H1 (cell line): ENCODE measurements around the gene NR4A2. TPM values are rescaled to one million over a fixed set of nuclear protein-coding genes. Genes with fewer than 3 reads are reported as not detected.

Experiments
- CTCF ChIA-PET: fragments of 300-600 bp; sonication (Branson Sonifier 250); formaldehyde crosslinking; loops from one replicate; lab custom pipeline; 2021; ENCODE audit not compliant: partially characterized antibody; lab: Charles Lee
- POLR2A ChIA-PET: fragments of 300-600 bp; sonication (Branson Sonifier 250); formaldehyde crosslinking; loops from one replicate; lab custom pipeline; 2021; ENCODE audit warnings: inconsistent platforms; ENCODE audit not compliant: partially characterized antibody; lab: Charles Lee
- DNase-seq, 2 experiments: peaks; one replicate each; pipeline versions ENCODE4 v3.0.0 to v3.0.0-alpha.2; 2010 to 2022; ENCODE audit warnings: low spot score in 2 of 2, low read depth in 1 of 2, mixed read lengths in 1 of 2
- FAIRE-seq: peaks from 2 replicates; lab custom pipeline; 2011; peaks lifted over from hg19 to GRCh38; lab: Jason Lieb, UNC
- H2AFZ ChIP-seq: 2 replicates; pipeline ENCODE4 v1.8.1; 2012; ENCODE audit warnings: low read length, inconsistent platforms
- H2AK5ac ChIP-seq: 2 replicates; pipeline ENCODE4 v1.6.1; 2013; ENCODE audit warnings: low read depth, low read length
- H2BK120ac ChIP-seq: replicated peaks from 2 replicates; pipeline ENCODE3; 2013; ENCODE audit warnings: low read depth, low read length, inconsistent platforms
- H2BK12ac ChIP-seq: 2 replicates; pipeline ENCODE4 v1.6.1; 2013; ENCODE audit warnings: low read depth, low read length
- H2BK15ac ChIP-seq: 2 replicates; pipeline ENCODE4 v1.6.1; 2013; ENCODE audit warnings: low read length
- H2BK20ac ChIP-seq: 2 replicates; pipeline ENCODE4 v1.6.1; 2013; ENCODE audit warnings: low read length
- H2BK5ac ChIP-seq: 2 replicates; pipeline ENCODE4 v1.6.1; 2013; ENCODE audit warnings: low read depth, low read length
- H3K14ac ChIP-seq: 2 replicates; pipeline ENCODE4 v1.6.1; 2013; ENCODE audit warnings: inconsistent platforms; ENCODE audit not compliant: insufficient read length
- H3K18ac ChIP-seq: 2 replicates; pipeline ENCODE4 v1.6.1; 2013; ENCODE audit warnings: low read length; ENCODE audit errors: extremely low read depth
- H3K23ac ChIP-seq: 2 replicates; pipeline ENCODE4 v1.6.1; 2013; ENCODE audit warnings: inconsistent platforms; ENCODE audit not compliant: insufficient read length
- H3K23me2 ChIP-seq: 2 replicates; pipeline ENCODE4 v1.6.1; 2013; ENCODE audit warnings: low read depth, low read length
- H3K27ac ChIP-seq: 2 replicates; pipeline ENCODE4 v1.6.1; 2011; ENCODE audit warnings: low read depth, low read length, inconsistent platforms
- H3K27me3 ChIP-seq, 4 experiments: replicated peaks in 1 of 4; 1 replicate in 1 of 4; 2 replicates in 3 of 4; pipeline versions ENCODE4 v1.6.1 to v1.8.1; 2011 to 2013; ENCODE audit warnings: low read length in 3 of 4, mild to moderate bottlenecking in 3 of 4, inconsistent platforms in 2 of 4, mixed read lengths in 2 of 4, moderate library complexity in 1 of 4; ENCODE audit not compliant: control insufficient read depth in 3 of 4, insufficient read depth in 3 of 4; ENCODE audit errors: extremely low read depth in 1 of 4
- H3K36me3 ChIP-seq, 4 experiments: 2 replicates each; pipeline versions ENCODE4 v1.6.1 to v1.8.1; 2011 to 2013; ENCODE audit warnings: mild to moderate bottlenecking in 4 of 4, low read length in 3 of 4, moderate library complexity in 2 of 4, control low read depth in 1 of 4, inconsistent platforms in 1 of 4; ENCODE audit not compliant: insufficient read depth in 4 of 4, control insufficient read depth in 2 of 4
- H3K4ac ChIP-seq: replicated peaks from 2 replicates; pipeline ENCODE3; 2013; ENCODE audit warnings: low read length, low read depth, mixed read lengths, inconsistent platforms; ENCODE audit not compliant: insufficient read length
- H3K4me1 ChIP-seq, 4 experiments: replicated peaks in 1 of 4; 1 replicate in 1 of 4; 2 replicates in 3 of 4; pipeline versions ENCODE4 v1.6.1 to v1.8.1; 2011 to 2013; ENCODE audit warnings: low read length in 3 of 4, inconsistent platforms in 2 of 4, mixed read lengths in 1 of 4; ENCODE audit not compliant: insufficient read depth in 4 of 4, control insufficient read depth in 3 of 4
- H3K4me2 ChIP-seq, 2 experiments: 2 replicates each; pipeline versions ENCODE4 v1.6.1 to v1.8.1; 2011 to 2013; ENCODE audit warnings: low read depth in 2 of 2, low read length in 2 of 2, control low read depth in 1 of 2, inconsistent platforms in 1 of 2, mild to moderate bottlenecking in 1 of 2; ENCODE audit not compliant: insufficient read depth in 1 of 2
- H3K4me3 ChIP-seq, 4 experiments: fragments of 200-600, 300-600 bp in 1 of 4; sonication (generic), shearing (Covaris generic), sonication (Bioruptor Twin) in 1 of 4; 2 replicates each; pipeline versions ENCODE4 v1.5.1 to v1.8.1; 2011 to 2016; ENCODE audit warnings: low read length in 4 of 4, low read depth in 3 of 4, control low read depth in 2 of 4, inconsistent platforms in 2 of 4, mild to moderate bottlenecking in 2 of 4, mixed read lengths in 1 of 4, moderate library complexity in 1 of 4; ENCODE audit not compliant: insufficient read depth in 2 of 4; ENCODE audit errors: extremely low read depth in 1 of 4
- H3K56ac ChIP-seq: replicated peaks from 2 replicates; pipeline ENCODE3; 2013; ENCODE audit warnings: low read depth, mild to moderate bottlenecking, mixed read lengths, low read length, inconsistent platforms; ENCODE audit not compliant: insufficient read length
- H3K79me1 ChIP-seq: 2 replicates; pipeline ENCODE4 v1.6.1; 2013; ENCODE audit warnings: low read depth, low read length, control low read depth
- H3K79me2 ChIP-seq, 2 experiments: 2 replicates each; pipeline versions ENCODE4 v1.6.1 to v1.8.1; 2012 to 2013; ENCODE audit warnings: low read length in 2 of 2, mild to moderate bottlenecking in 2 of 2, inconsistent platforms in 1 of 2; ENCODE audit not compliant: insufficient read depth in 2 of 2, control insufficient read depth in 1 of 2
- H3K9ac ChIP-seq, 4 experiments: replicated peaks in 1 of 4; 1 replicate in 1 of 4; 2 replicates in 3 of 4; pipeline versions ENCODE4 v1.6.1 to v1.8.1; 2011 to 2013; ENCODE audit warnings: low read depth in 3 of 4, low read length in 3 of 4, control low read depth in 2 of 4, mild to moderate bottlenecking in 2 of 4, moderate library complexity in 2 of 4, inconsistent platforms in 1 of 4; ENCODE audit errors: extremely low read depth in 1 of 4
- H3K9me3 ChIP-seq, 2 experiments: 2 replicates each; pipeline versions ENCODE4 v1.6.1 to v1.8.1; 2012 to 2013; ENCODE audit warnings: mild to moderate bottlenecking in 2 of 2, moderate library complexity in 2 of 2, control low read depth in 1 of 2, inconsistent platforms in 1 of 2, low read depth in 1 of 2, low read length in 1 of 2, mixed read lengths in 1 of 2; ENCODE audit not compliant: insufficient read depth in 2 of 2
- H4K20me1 ChIP-seq, 2 experiments: replicated peaks in 1 of 2; 2 replicates each; pipeline versions ENCODE3 to v1.8.1; 2011 to 2013; ENCODE audit warnings: inconsistent platforms in 2 of 2, low read length in 2 of 2, mild to moderate bottlenecking in 1 of 2; ENCODE audit not compliant: insufficient read depth in 2 of 2, control insufficient read depth in 1 of 2
- H4K5ac ChIP-seq: 2 replicates; pipeline ENCODE4 v1.6.1; 2013; ENCODE audit warnings: low read length, low read depth, mixed read lengths, inconsistent platforms; ENCODE audit not compliant: insufficient read length
- H4K8ac ChIP-seq: 2 replicates; pipeline ENCODE4 v1.8.0; 2013; ENCODE audit warnings: mild to moderate bottlenecking, moderate library complexity, low read length, inconsistent platforms; ENCODE audit not compliant: insufficient read depth; ENCODE audit errors: extremely low read depth
- H4K91ac ChIP-seq: replicated peaks from 2 replicates; pipeline ENCODE3; 2013; ENCODE audit warnings: low read length, mixed read lengths, inconsistent platforms; ENCODE audit not compliant: insufficient read length
- ASH2L ChIP-seq: fragments of 200-600, 300-600 bp; sonication (generic); IDR thresholded peaks from one replicate; pipeline ENCODE4 v1.7.1; 2017; ENCODE audit warnings: low read length
- BCL11A ChIP-seq, 2 experiments: IDR thresholded peaks; one replicate each; pipeline ENCODE4 v1.6.1; 2011; ENCODE audit warnings: low read depth in 2 of 2, low read length in 2 of 2, mild to moderate bottlenecking in 2 of 2
- CBX8 ChIP-seq: fragments of 300-800, 300-1000 bp; sonication (generic); IDR thresholded peaks from 2 replicates; pipeline ENCODE4 v1.7.1; 2016; ENCODE audit warnings: low read depth, low read length, borderline replicate concordance
- CEBPB ChIP-seq: IDR thresholded peaks from 2 replicates; pipeline ENCODE4 v1.6.1; 2012; ENCODE audit warnings: low read depth, low read length
- CREB1 ChIP-seq: IDR thresholded peaks from 2 replicates; pipeline ENCODE4 v1.6.1; 2012; ENCODE audit warnings: inconsistent platforms
- EGR1 ChIP-seq: IDR thresholded peaks from 2 replicates; pipeline ENCODE4 v1.6.1; 2011; ENCODE audit warnings: low read depth, low read length, borderline replicate concordance
- GTF2F1 ChIP-seq: IDR thresholded peaks from 2 replicates; pipeline ENCODE4 v1.6.1; 2012; ENCODE audit warnings: low read depth, low read length, improper control_type of control experiment, borderline replicate concordance
- HDAC6 ChIP-seq: IDR thresholded peaks from one replicate; pipeline ENCODE4 v1.7.1; 2012; ENCODE audit warnings: low read depth, mild to moderate bottlenecking, inconsistent platforms, low read length, moderate library complexity
- KDM4A ChIP-seq: IDR thresholded peaks from one replicate; pipeline ENCODE4 v1.7.1; 2012; ENCODE audit warnings: low read depth, mild to moderate bottlenecking, moderate library complexity, low read length, inconsistent platforms; ENCODE audit not compliant: severe bottlenecking
- RBBP5 ChIP-seq: IDR thresholded peaks from 2 replicates; pipeline ENCODE4 v1.7.1; 2012; ENCODE audit warnings: low read depth, mild to moderate bottlenecking, inconsistent platforms, low read length, moderate library complexity, borderline replicate concordance
- SAP30 ChIP-seq: fragments of 300-600 bp; sonication (generic); IDR thresholded peaks from 2 replicates; pipeline ENCODE4 v1.7.1; 2012; ENCODE audit warnings: low read length, moderate library complexity, mild to moderate bottlenecking, inconsistent platforms; ENCODE audit not compliant: insufficient read depth, insufficient replicate concordance
- SP4 ChIP-seq: IDR thresholded peaks from 2 replicates; pipeline ENCODE4 v1.6.1; 2012; ENCODE audit warnings: low read length, inconsistent platforms
- TCF12 ChIP-seq: IDR thresholded peaks from 2 replicates; pipeline ENCODE4 v1.6.1; 2011; ENCODE audit warnings: low read depth, mild to moderate bottlenecking, low read length
- TEAD4 ChIP-seq: IDR thresholded peaks from 2 replicates; pipeline ENCODE4 v1.6.1; 2012; ENCODE audit warnings: low read depth, low read length, inconsistent platforms, mixed read lengths
- polyA plus RNA-seq, 7 experiments: library from polyadenylated mRNA; depleted of rRNA in 3 of 7; stranded (reverse) in 5 of 7; unstranded in 2 of 7; fragments of >200 nt in 5 of 7; fragments of 200-250 nt in 2 of 7; gene quantifications; 1 replicate in 5 of 7; 2 replicates in 1 of 7; 4 replicates in 1 of 7; pipeline versions ENCODE4 v1.2.1 to v1.2.3, GENCODE V29; 2011 to 2013; ENCODE audit warnings: missing spikeins in 2 of 7, mixed read lengths in 2 of 7
- total RNA-seq: library from RNA; stranded (reverse); fragmentation: NEBNext Ultra II Directional; extraction: Animal tissue kit (Norgen Biotek cat#: 25700); gene quantifications from 2 replicates; pipeline ENCODE4 v1.2.1, GENCODE V29; 2021
- TF ChIP-seq, protein P1 (sequence below): IDR thresholded peaks from 2 replicates; pipeline ENCODE4 v1.6.1; 2011; ENCODE audit warnings: low read length, improper control_type of control experiment
- TF ChIP-seq, protein P2 (sequence below): IDR thresholded peaks from 2 replicates; pipeline ENCODE4 v1.6.1; 2012; ENCODE audit warnings: inconsistent platforms

NR4A2 gene
- total and polyA plus RNA-seq, 2 of the 8 experiments (the other 6 are each of a cell fraction or from before 2014, with no cell fraction given) = 0.15 to 1.7 TPM

DNA sequence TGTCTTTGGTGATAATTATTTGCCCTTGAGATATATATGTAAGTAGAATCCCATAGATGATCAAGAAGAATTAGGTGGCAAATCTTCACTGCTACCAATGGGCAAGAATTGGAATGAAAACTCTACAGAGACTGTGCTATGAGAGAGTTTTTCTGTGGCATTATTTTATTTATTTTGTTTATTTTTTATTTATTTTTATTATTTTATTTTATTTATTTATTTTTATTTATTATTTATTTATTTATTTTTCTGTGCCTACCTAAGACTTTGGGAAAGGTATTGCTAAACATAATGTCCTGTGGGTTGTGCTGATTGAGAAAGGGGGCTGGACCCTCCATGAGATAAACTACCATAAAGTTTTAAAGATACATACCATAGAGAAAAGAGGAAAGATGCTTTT, 16.6 kb upstream of the NR4A2 start:
- H3K4me3 ChIP-seq = no peak overlapping the region
- H3K27ac ChIP-seq = no peak overlapping the region
- no peak overlapping the region for H2BK5ac ChIP-seq
- FAIRE-seq (no peak), DNase-seq (no peak)
- no peaks in the 10 kb centered on the region; a peak in 1 of 4 replicates for H3K9me3 ChIP-seq
- no peaks in the 10 kb centered on the region for H3K23me2 ChIP-seq
- H3K4me1 ChIP-seq = no peaks in the 10 kb centered on the region
- no peak overlapping the region for H2AFZ ChIP-seq
- no peak overlapping the region for H2AK5ac ChIP-seq
- no peak overlapping the region for H2BK120ac ChIP-seq
- POLR2A ChIA-PET = no interaction called here
- no peaks in the 10 kb centered on the region for H3K79me1 ChIP-seq
- H3K23ac ChIP-seq = no peak overlapping the region
- H4K5ac ChIP-seq = no peak overlapping the region
- no peak overlapping the region for H3K4ac ChIP-seq
- no peaks in the 10 kb centered on the region for H4K20me1 ChIP-seq
- no peak for TF ChIP-seq ASH2L
- no peak for TF ChIP-seq RBBP5
- no peak for TF ChIP-seq GTF2F1
- no peak for TF ChIP-seq TCF12
- no peak for TF ChIP-seq EGR1
- TF ChIP-seq SP4 = no peak
- TF ChIP-seq BCL11A (IDR thresholded peaks at IDR 0.05; ENCODE audit: low read depth in 2 of 2, low read length in 2 of 2) = no peak
- TF ChIP-seq, protein P1, sequence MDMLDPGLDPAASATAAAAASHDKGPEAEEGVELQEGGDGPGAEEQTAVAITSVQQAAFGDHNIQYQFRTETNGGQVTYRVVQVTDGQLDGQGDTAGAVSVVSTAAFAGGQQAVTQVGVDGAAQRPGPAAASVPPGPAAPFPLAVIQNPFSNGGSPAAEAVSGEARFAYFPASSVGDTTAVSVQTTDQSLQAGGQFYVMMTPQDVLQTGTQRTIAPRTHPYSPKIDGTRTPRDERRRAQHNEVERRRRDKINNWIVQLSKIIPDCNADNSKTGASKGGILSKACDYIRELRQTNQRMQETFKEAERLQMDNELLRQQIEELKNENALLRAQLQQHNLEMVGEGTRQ = no peak
- TF ChIP-seq TEAD4 = no peak
- no peak for TF ChIP-seq CEBPB
- TF ChIP-seq, protein P2, sequence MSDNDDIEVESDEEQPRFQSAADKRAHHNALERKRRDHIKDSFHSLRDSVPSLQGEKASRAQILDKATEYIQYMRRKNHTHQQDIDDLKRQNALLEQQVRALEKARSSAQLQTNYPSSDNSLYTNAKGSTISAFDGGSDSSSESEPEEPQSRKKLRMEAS = no peak
- no peak for TF ChIP-seq HDAC6
- TF ChIP-seq CREB1 = no peak
- no peak for TF ChIP-seq SAP30
- no peak for TF ChIP-seq CBX8
- TF ChIP-seq KDM4A = no peak
- TF ChIP-seq, all 59 proteins: peak for 0
- H3K79me2 ChIP-seq = no peaks in the 10 kb centered on the region
- no peaks in the 10 kb centered on the region for H3K36me3 ChIP-seq
- H4K91ac ChIP-seq = no peak overlapping the region
- no peak overlapping the region for H2BK15ac ChIP-seq
- H3K56ac ChIP-seq = no peak overlapping the region
- no peak overlapping the region for H4K8ac ChIP-seq
- H3K9ac ChIP-seq = no peak overlapping the region
- H3K18ac ChIP-seq = no peak overlapping the region
- H3K14ac ChIP-seq = no peak overlapping the region
- H2BK12ac ChIP-seq = no peak overlapping the region
- no peaks in the 10 kb centered on the region for H3K27me3 ChIP-seq
- no peak overlapping the region for H2BK20ac ChIP-seq
- CTCF ChIA-PET = no interaction called here
- H3K4me2 ChIP-seq = no peak overlapping the region
